ENCODE measurements around the gene MAN1C1. TPM values are rescaled to one million over a fixed set of nuclear protein-coding genes. Genes with fewer than 3 reads are reported as not detected.
A peak's percentile ranks its signal among the peaks of the same experiment; 100 is the strongest.

MAN1C1 gene
- total RNA-seq (ENCODE audit: unreplicated experiment) = 29.1 TPM
- long read RNA-seq, full-length matches to known transcripts = 2 of 3 reads
- long read RNA-seq, partial matches to known transcripts = 0 of 3 reads
- long read RNA-seq, other reads (novel, unspliced or antisense) = 1 of 3 reads

DNA sequence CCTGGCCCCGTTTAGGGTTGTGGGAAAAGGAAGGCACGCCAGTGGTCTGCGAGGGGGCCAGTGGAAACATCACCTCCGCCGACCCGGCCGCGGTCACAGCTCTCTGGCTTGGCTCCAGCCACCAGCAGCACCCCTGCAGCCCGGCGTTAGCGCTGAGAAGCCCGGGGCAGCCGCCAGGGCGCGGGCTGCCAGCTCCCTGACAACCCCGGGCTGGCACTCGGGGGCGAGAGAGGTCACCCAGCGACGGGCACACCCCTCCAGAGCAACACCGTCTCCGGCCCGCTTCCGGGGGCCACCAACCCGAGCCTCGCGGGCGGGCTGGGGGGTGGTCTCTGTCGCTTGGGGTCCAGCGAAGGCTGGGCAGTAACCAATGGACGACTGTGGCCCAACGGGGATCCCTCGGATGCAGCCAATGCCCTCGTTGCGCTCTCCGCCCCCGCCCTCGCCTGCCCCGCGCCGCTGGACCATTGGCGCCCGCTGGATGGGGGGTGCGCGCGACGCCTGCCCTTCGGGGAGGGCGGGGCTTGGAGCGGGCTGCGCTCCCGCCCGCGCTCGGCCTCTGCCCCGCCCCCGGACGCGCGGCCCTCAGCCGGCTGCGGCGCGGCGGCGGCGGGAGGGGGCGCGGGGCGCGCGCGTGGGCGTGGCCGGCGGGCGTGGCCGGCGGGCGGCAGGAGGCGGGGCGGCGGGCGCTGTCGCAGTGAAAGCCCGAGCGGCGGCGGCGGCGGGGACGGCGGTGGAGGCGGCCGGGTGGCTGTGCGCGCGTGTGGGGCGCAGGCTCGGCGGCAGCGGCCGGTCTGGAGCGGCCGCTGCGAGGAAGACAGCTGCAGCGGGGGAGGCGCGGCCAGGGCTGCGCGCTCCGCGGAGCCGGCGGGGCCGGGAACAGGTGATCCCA lies at the start of gene MAN1C1:
TSS of gene MAN1C1 (plus strand) at position 697 of the 892 bp plus-strand sequence. CDS start 1,007 bp downstream, outside the sequence.
- no peaks in the 10 kb centered on the region for H3K9me3 Mint-ChIP-seq (ENCODE audit: unreplicated experiment)
- TF ChIP-seq, protein P1, sequence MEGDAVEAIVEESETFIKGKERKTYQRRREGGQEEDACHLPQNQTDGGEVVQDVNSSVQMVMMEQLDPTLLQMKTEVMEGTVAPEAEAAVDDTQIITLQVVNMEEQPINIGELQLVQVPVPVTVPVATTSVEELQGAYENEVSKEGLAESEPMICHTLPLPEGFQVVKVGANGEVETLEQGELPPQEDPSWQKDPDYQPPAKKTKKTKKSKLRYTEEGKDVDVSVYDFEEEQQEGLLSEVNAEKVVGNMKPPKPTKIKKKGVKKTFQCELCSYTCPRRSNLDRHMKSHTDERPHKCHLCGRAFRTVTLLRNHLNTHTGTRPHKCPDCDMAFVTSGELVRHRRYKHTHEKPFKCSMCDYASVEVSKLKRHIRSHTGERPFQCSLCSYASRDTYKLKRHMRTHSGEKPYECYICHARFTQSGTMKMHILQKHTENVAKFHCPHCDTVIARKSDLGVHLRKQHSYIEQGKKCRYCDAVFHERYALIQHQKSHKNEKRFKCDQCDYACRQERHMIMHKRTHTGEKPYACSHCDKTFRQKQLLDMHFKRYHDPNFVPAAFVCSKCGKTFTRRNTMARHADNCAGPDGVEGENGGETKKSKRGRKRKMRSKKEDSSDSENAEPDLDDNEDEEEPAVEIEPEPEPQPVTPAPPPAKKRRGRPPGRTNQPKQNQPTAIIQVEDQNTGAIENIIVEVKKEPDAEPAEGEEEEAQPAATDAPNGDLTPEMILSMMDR (IDR thresholded peaks at IDR 0.05; ENCODE audit: unreplicated experiment) = peak; percentile 34
- H3K27ac Mint-ChIP-seq (ENCODE audit: unreplicated experiment) = peak within 1 kb of the TSS; percentile 10
- H3K4me1 Mint-ChIP-seq (ENCODE audit: unreplicated experiment) = peaks cover 28% of the 10 kb centered on the region
- H3K27me3 Mint-ChIP-seq (ENCODE audit: unreplicated experiment) = peaks cover 13% of the 10 kb centered on the region
- peak; percentile 93 for DNase-seq (ENCODE audit: low spot score)
- peaks cover 4% of the 10 kb centered on the region for H3K36me3 Mint-ChIP-seq (ENCODE audit: low read depth, unreplicated experiment)
- peak within 1 kb of the TSS; percentile 74 for H3K4me3 Mint-ChIP-seq (ENCODE audit: unreplicated experiment)

DNA sequence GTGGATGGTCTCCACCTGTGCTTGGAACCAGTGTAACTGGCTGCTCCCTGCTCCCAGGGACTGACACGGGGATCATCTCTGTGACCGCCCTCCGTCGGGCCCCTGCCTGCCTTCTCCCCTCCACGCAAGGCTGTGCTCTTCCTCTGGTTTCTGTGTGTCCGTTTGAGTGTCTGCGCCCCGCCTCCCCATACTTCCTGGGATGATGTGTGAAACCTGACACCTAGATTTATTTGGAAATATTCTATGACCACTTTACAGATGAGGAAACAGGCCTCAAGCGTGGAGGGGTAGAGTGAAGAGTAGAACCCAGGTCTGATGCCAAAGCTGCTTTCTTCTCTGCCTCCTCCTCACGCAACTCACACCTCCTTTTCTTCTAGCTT lies 48.9 kb upstream of the MAN1C1 start:
- DNase-seq (ENCODE audit: low spot score) = no peak
- peak overlapping the region; percentile 51 for H3K4me3 Mint-ChIP-seq (ENCODE audit: unreplicated experiment)
- peak overlapping the region; percentile 78 for H3K27ac Mint-ChIP-seq (ENCODE audit: unreplicated experiment)
- TF ChIP-seq, protein P1 (IDR thresholded peaks at IDR 0.05; ENCODE audit: unreplicated experiment) = no peak
- H3K36me3 Mint-ChIP-seq (ENCODE audit: low read depth, unreplicated experiment) = peaks cover 12% of the 10 kb centered on the region
- H3K9me3 Mint-ChIP-seq (ENCODE audit: unreplicated experiment) = no peaks in the 10 kb centered on the region
- peaks cover 22% of the 10 kb centered on the region for H3K27me3 Mint-ChIP-seq (ENCODE audit: unreplicated experiment)
- H3K4me1 Mint-ChIP-seq (ENCODE audit: unreplicated experiment) = peaks cover 11% of the 10 kb centered on the region

DNA sequence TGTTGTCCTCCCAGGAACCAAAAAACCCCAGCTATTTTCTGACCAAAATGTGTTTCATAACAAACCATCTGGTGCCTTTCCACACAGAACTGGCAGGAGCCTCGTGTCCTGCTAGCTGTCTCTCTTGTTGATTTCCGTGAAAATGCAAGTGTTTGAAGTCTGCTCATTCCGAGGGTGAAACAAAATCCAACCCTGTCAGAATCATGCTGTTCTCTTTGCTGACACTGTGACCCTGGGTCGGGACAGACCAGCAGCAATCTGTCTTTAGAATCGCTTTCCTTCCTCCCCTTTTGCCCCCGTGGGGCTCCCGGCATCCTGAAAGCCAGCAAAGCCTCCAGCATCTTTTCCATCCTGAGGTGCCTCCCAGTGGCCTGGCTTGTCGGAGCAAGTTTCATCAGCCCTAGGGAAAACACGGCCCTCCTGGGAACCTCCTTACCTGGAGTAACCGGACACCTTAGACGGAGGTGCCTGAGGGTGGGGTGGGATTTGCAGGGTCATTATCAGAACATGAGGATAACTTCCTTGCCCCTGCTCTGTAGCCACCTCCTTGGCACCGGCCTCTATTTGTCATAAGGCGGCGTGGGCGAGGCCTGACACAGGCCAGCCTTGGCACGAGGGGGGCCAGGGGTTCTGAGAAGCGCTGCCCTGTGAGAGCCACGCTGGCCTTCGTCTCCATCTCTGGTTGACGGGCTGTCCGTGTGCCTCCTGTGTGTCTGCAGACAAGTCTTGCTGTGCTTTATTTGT lies 48.3 kb upstream of the MAN1C1 start:
- Mint-ChIP-seq H3K36me3 (ENCODE audit: low read depth, unreplicated experiment) (peaks cover 12% of the 10 kb centered on the region), H3K4me3 (ENCODE audit: unreplicated experiment) (peak overlapping the region; percentile 51), H3K27me3 (ENCODE audit: unreplicated experiment) (peaks cover 22% of the 10 kb centered on the region), H3K4me1 (ENCODE audit: unreplicated experiment) (peaks cover 8% of the 10 kb centered on the region), H3K27ac (ENCODE audit: unreplicated experiment) (peak overlapping the region; percentile 78), H3K9me3 (ENCODE audit: unreplicated experiment) (no peaks in the 10 kb centered on the region)
- TF ChIP-seq, protein P1 (IDR thresholded peaks at IDR 0.05; ENCODE audit: unreplicated experiment) = no peak
- no peak for DNase-seq (ENCODE audit: low spot score)

DNA sequence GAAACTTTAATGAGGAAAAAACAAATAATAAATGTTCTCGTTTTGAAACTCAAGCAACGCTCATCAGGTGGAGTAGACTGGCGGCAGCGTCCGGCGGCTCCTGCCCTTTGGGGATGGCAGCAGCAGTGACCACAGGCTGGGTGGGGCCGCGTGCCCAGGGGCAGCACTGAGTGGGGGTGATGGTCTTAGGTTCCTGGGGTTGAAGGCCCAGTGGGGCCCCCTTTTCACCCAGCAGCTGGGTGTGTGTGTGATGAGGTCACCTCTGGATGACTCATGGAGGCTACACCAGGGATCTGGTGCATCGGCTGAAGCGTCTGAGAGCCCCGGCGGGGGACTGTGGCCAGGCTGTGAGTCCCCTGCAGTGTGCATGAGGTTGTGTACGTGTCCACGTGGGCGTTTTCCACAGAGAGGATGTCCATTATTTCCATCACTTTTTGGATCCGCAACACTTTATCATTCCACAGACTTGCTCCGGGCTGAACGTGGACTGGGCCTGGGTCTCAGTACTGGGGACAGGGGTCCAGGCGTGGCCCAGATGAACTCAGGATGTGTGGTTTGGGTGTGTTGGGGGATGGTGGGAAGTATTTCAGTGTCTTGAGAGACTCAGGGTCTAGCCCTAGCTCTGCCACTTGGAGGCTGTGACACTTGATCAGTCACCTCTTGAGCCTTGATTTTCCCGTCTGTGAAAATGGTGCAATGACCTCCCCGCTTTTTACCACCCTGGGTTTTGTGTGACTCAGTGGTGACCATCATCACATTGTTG lies 47.6 kb upstream of the MAN1C1 start:
- no peak for DNase-seq (ENCODE audit: low spot score)
- TF ChIP-seq, protein P1 (IDR thresholded peaks at IDR 0.05; ENCODE audit: unreplicated experiment) = no peak
- peaks cover 22% of the 10 kb centered on the region for H3K27me3 Mint-ChIP-seq (ENCODE audit: unreplicated experiment)
- no peak overlapping the region for H3K4me3 Mint-ChIP-seq (ENCODE audit: unreplicated experiment)
- H3K36me3 Mint-ChIP-seq (ENCODE audit: low read depth, unreplicated experiment) = peaks cover 12% of the 10 kb centered on the region
- peaks cover 8% of the 10 kb centered on the region for H3K4me1 Mint-ChIP-seq (ENCODE audit: unreplicated experiment)
- H3K27ac Mint-ChIP-seq (ENCODE audit: unreplicated experiment) = no peak overlapping the region
- H3K9me3 Mint-ChIP-seq (ENCODE audit: unreplicated experiment) = no peaks in the 10 kb centered on the region

Data from endothelial cell (in vitro differentiated cells).